ENCODE data around the gene GRK6. TPM values are rescaled to one million over a fixed set of nuclear protein-coding genes. Genes with fewer than 3 reads are reported as not detected.
A peak's percentile ranks its signal among the peaks of the same experiment; 100 is the strongest.
"Not testable (repeated sequence)": the region's sequence is repeated elsewhere in the genome, so short reads cannot be mapped to it uniquely, and the experiment has no call there.

Gene GRK6
- total and polyA plus RNA-seq, 8 donors, result 7.2 to 14.5 (median 11.4) TPM

DNA sequence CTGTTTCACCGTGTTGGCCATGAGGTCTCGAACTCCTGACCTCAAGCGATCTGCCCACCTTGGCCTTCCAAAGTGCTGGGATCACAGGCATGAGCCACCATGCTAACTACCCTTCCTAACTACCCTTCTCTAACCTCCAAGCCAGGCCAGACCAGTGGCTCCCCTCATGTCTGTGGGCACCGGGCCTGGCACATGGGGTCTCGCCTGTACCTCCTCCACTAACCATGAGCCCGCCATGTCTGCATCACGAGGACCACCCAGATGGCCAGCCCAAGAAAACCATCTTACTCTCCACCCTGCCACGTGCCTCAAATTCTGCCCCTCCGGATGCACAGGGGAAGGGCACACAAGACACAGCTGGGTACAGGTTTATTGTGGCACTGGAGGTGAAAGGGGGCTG, 56.6 kb downstream of the GRK6 start:
- peaks cover 0 to 3% (median 0%) of the 10 kb centered on the region in 3 donors for H3K4me1 ChIP-seq
- TF ChIP-seq, protein P1, sequence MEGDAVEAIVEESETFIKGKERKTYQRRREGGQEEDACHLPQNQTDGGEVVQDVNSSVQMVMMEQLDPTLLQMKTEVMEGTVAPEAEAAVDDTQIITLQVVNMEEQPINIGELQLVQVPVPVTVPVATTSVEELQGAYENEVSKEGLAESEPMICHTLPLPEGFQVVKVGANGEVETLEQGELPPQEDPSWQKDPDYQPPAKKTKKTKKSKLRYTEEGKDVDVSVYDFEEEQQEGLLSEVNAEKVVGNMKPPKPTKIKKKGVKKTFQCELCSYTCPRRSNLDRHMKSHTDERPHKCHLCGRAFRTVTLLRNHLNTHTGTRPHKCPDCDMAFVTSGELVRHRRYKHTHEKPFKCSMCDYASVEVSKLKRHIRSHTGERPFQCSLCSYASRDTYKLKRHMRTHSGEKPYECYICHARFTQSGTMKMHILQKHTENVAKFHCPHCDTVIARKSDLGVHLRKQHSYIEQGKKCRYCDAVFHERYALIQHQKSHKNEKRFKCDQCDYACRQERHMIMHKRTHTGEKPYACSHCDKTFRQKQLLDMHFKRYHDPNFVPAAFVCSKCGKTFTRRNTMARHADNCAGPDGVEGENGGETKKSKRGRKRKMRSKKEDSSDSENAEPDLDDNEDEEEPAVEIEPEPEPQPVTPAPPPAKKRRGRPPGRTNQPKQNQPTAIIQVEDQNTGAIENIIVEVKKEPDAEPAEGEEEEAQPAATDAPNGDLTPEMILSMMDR (IDR thresholded peaks at IDR 0.05), result no peak
- H3K36me3 ChIP-seq, result no peaks in the 10 kb centered on the region
- no peak overlapping the region for H3K4me3 ChIP-seq
- intact Hi-C loops (cut with DNase I), result no loop called here
- 92 to 96% methylated on average over 9 of the region's 9 CpGs for WGBS, 2 donors
- H3K27ac ChIP-seq, result no peak overlapping the region
- ATAC-seq, result no peak
- DNase-seq, result peak in 1 of 6 donors; percentile 35
- FAIRE-seq, result no peak
- no peaks in the 10 kb centered on the region for H3K9me3 ChIP-seq
- H3K27me3 ChIP-seq, result no peaks in the 10 kb centered on the region

DNA sequence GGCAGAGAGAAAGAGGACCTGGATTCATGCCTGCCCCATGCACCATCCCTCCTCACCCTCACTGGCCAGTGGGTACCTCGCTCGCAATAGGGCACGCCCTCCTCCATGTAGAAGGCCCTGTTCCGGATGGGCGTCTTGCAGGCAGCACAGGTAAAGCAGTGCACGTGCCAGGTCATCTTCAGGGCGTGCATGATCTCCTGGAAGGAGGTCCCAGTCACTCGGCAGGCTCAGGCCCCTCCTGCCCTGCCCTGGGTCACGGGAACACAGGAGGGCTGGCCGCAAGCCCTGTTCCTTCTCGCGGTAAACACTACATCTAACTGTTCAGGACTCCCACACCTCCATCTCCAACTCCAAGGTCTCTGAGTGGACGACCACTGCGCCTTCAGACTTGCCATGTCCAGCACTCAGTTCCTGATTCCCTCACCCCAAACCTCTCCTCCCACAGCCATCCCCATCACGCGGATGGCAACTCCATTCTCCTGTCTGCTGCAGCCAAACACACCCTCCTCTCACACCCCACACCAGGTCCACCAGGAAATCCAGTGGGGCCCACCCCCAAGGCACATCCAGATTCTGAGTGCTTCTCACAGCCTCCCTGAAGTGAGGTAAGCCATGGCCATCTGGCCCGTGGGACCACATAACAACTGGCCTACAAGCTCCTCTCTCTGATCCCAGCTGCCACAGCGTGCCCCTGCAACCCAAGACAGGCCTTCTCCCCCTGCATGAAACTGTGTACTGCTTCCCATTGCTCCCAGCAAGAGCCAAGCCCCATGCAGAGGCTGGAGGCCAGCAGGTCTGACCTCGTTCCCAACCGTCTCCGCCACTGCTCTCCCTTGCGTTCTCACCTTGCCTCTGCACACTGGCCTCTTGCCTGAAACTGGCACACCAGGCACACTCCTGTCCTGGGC, 57.8 kb downstream of the GRK6 start:
- no peak overlapping the region for H3K4me3 ChIP-seq
- DNase-seq (peak in 1 of 6 donors; percentile 44), FAIRE-seq (no peak), ATAC-seq (no peak)
- intact Hi-C loops (cut with DNase I), result no loop called here
- H3K27me3 ChIP-seq, result no peaks in the 10 kb centered on the region
- H3K36me3 ChIP-seq, result no peaks in the 10 kb centered on the region
- 86 to 90% methylated on average over 22 of the region's 22 CpGs for WGBS, 2 donors
- H3K9me3 ChIP-seq, result no peaks in the 10 kb centered on the region
- no peak overlapping the region for H3K27ac ChIP-seq
- TF ChIP-seq, protein P1 (IDR thresholded peaks at IDR 0.05), result no peak
- H3K4me1 ChIP-seq, result peaks cover 0 to 3% (median 0%) of the 10 kb centered on the region in 3 donors

DNA sequence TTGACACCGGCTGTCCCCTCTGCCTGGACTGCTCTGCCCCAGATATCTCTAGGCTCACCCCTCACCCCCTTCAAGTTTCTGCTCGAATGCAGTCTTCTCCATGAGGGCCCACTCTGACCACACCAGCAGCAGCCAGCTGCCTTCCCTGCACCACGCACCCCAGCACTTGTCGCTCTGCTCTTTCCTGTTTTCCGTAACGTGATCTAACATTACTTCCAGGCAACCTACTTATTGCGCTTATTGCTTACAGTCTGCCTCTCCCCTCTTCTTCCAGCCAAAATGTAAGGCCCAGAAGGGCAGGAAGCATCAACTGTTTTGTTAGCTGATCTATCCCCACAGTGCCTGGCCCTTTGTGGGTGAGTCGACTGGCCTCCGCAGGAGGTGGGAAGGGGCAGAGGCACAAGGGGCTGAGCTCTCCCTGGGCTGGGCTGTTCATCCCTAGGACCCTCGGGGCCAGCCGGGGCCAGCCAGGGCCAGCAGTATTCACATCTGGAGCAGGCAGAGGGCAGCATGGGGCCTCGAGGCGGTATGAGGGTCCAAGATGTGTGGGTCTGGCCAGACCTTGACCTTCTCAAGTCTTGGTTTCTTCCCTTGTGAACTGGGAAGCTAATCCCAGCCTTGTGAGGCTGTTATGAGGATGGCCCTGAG, 58.5 kb downstream of the GRK6 start:
- no peak for FAIRE-seq
- Histone ChIP-seq H3K27ac (no peak overlapping the region), H3K4me3 (no peak overlapping the region), H3K9me3 (no peaks in the 10 kb centered on the region), H3K36me3 (no peaks in the 10 kb centered on the region), H3K4me1 (no peaks in the 10 kb centered on the region), H3K27me3 (no peaks in the 10 kb centered on the region)
- peak in 1 of 6 donors; percentile 55 for DNase-seq
- no peak for ATAC-seq
- intact Hi-C loops (cut with DNase I), result no loop called here
- WGBS, 2 donors, result 80 to 82% methylated on average over 13 of the region's 13 CpGs
- TF ChIP-seq, protein P1 (IDR thresholded peaks at IDR 0.05), result no peak

DNA sequence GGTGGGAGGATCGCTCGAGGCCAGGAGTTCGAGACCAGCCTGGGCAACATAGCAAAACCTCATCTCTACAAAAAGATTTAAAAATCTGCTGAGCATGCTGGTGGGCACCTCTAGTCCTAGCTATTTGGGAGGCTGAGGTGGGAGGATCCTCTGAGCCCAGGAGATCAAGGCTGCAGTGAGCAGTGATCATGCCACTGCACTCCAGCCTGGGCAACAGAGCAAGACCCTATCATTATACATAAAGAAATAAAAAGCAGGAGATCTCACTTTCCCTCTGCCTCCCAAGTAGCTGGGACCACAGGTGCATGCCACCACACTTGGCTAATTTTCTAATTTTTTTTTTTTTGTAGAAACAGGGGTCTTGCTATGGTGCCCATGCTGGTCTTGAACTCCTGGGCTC, 59.3 kb downstream of the GRK6 start:
- intact Hi-C loops (cut with DNase I); DNase-seq; H3K36me3 ChIP-seq; H3K4me3 ChIP-seq; H3K4me1 ChIP-seq; ATAC-seq; H3K9me3 ChIP-seq; H3K27me3 ChIP-seq; FAIRE-seq; H3K27ac ChIP-seq: not testable (repeated sequence)
- WGBS, 2 donors, result 96 to 98% methylated on average over 3 of the region's 3 CpGs

DNA sequence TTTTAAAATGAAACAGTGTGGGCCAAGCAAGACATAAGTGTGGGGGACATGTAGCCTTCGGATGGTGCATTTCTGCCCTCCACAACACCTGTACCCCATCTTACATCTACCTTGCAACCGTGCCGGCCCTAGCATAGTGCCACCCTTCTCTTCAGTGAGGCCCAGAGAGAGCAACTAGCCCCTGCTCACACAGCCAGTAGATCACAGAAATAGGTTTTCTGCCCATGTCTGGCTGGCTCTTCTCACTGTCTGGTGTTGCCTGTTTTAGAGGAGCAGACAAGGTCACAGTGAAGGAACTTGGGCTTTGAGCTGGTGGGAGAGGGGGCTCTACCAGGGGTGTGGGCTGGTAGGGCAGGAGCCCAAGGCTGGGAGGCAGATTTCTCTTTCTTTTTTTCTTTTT, 59.8 kb downstream of the GRK6 start:
- H3K36me3 ChIP-seq, result no peaks in the 10 kb centered on the region
- FAIRE-seq, result no peak
- intact Hi-C loops (cut with DNase I), result no loop called here

More for the DNA sequence above, 59.8 kb downstream of the GRK6 start:
- Histone ChIP-seq H3K27me3 (no peaks in the 10 kb centered on the region), H3K4me1 (no peaks in the 10 kb centered on the region), H3K4me3 (no peak overlapping the region), H3K9me3 (no peaks in the 10 kb centered on the region), H3K27ac (no peak overlapping the region)
- WGBS, 2 donors, result 97 to 100% methylated on average over 3 of the region's 3 CpGs
- ATAC-seq (no peak), DNase-seq (no peak)
- TF ChIP-seq, protein P1 (IDR thresholded peaks at IDR 0.05), result no peak
